K562 (cell line): ENCODE results near the gene RTL10. TPM values are rescaled to one million over a fixed set of nuclear protein-coding genes. Genes with fewer than 3 reads are reported as not detected.

Experiments used
- ID3 ChIP-seq, 2 experiments: fragments of 250-450 bp in 1 of 2; fragments of 450-650 bp in 1 of 2; sonication (Bioruptor Pico) in 1 of 2; IDR thresholded peaks; 2 replicates each; pipeline versions ENCODE4 v1.6.1 to v1.8.0; 2016 to 2021; ENCODE audit warnings: mild to moderate bottlenecking in 2 of 2, moderate library complexity in 2 of 2, missing compliant biosample characterization in 1 of 2, missing genetic modification characterization in 1 of 2
- PHF20 ChIP-seq: fragments of 450-650 bp; IDR thresholded peaks from 2 replicates; pipeline ENCODE4 v1.6.1; 2018; ENCODE audit not compliant: partially characterized antibody
- PHF8 ChIP-seq: fragments of 200-600 bp; sonication (generic); IDR thresholded peaks from 2 replicates; pipeline ENCODE4 v1.6.1; 2012; ENCODE audit warnings: mixed run types, mild to moderate bottlenecking, inconsistent platforms, low read length, moderate library complexity, borderline replicate concordance
- PTTG1 ChIP-seq: fragments of 450-650 bp; IDR thresholded peaks from 2 replicates; pipeline ENCODE4 v1.6.1; 2016; ENCODE audit warnings: low read depth, mild to moderate bottlenecking, missing genetic modification characterization, missing compliant biosample characterization
- RBM25 ChIP-seq: fragments of 200-400 bp; formaldehyde crosslinking; IDR thresholded peaks from 2 replicates; pipeline ENCODE4 v1.6.1; 2018; ENCODE audit warnings: low read length, low read depth, moderate library complexity; ENCODE audit not compliant: severe bottlenecking
- TCF7 ChIP-seq: sonication (generic); IDR thresholded peaks from 2 replicates; pipeline ENCODE4 v1.6.1; 2016; ENCODE audit warnings: antibody characterized with exemption, borderline replicate concordance
- ZNF3 ChIP-seq: fragments of 250-450 bp; sonication (Bioruptor Pico); IDR thresholded peaks from 2 replicates; pipeline ENCODE4 v1.5.0; 2021; ENCODE audit warnings: mild to moderate bottlenecking, moderate library complexity
- polyA plus RNA-seq, 8 experiments: library from polyadenylated mRNA; depleted of rRNA in 4 of 8; stranded (reverse) in 5 of 8; unstranded in 3 of 8; fragments of >200 nt; fragmentation: Nextera tagmentation in 2 of 8; fragmentation: Illumina TruSeq in 1 of 8; extraction: Ambion mirVana in 2 of 8; extraction: Trizol in 1 of 8; gene quantifications; 2 replicates each; pipeline versions ENCODE4 v1.2.1 to v1.2.3, GENCODE V29; 2011 to 2014; ENCODE audit warnings: inconsistent platforms in 1 of 8, missing spikeins in 1 of 8
- total RNA-seq, 7 experiments: library from RNA; depleted of rRNA in 6 of 7; stranded (reverse); fragments of >200 nt in 6 of 7; fragmentation: Illumina TruSeq in 2 of 7; extraction: Trizol in 2 of 7; gene quantifications; 2 replicates each; pipeline versions ENCODE4 v1.2.1 to v1.2.3, GENCODE V29; 2011 to 2021; ENCODE audit warnings: low replicate concordance in 1 of 7
- TF ChIP-seq, protein P1 (sequence below), 2 experiments: IDR thresholded peaks; 2 replicates each; pipeline ENCODE4 v1.6.1; 2012; ENCODE audit warnings: improper control_type of control experiment in 2 of 2, low read depth in 2 of 2, low read length in 2 of 2, borderline replicate concordance in 1 of 2

Gene RTL10
- total and polyA plus RNA-seq, 9 of the 15 experiments (the other 6 are each of a cell fraction or from before 2014, with no cell fraction given): 19.8 to 75.5 (median 32.5) TPM

GRCh38 chr22:19873960-19874306 is 19.3 kb upstream of the RTL10 start (continued):
- no peak for TF ChIP-seq PHF20
- no peak for TF ChIP-seq PHF8
- no peak for TF ChIP-seq TCF7
- TF ChIP-seq, protein P1, sequence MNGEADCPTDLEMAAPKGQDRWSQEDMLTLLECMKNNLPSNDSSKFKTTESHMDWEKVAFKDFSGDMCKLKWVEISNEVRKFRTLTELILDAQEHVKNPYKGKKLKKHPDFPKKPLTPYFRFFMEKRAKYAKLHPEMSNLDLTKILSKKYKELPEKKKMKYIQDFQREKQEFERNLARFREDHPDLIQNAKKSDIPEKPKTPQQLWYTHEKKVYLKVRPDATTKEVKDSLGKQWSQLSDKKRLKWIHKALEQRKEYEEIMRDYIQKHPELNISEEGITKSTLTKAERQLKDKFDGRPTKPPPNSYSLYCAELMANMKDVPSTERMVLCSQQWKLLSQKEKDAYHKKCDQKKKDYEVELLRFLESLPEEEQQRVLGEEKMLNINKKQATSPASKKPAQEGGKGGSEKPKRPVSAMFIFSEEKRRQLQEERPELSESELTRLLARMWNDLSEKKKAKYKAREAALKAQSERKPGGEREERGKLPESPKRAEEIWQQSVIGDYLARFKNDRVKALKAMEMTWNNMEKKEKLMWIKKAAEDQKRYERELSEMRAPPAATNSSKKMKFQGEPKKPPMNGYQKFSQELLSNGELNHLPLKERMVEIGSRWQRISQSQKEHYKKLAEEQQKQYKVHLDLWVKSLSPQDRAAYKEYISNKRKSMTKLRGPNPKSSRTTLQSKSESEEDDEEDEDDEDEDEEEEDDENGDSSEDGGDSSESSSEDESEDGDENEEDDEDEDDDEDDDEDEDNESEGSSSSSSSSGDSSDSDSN (IDR thresholded peaks at IDR 0.05; ENCODE audit: borderline replicate concordance in 1 of 2, low read depth in 2 of 2, low read length in 2 of 2): 0 out of 4 replicates have a peak, but pooled peaks of 1 of the 2 experiments have one; percentile 33
- TF ChIP-seq ID3 (CRISPR knock-in tag; IDR thresholded peaks at IDR 0.05): no peak
- no peak for TF ChIP-seq ID3 (tag; IDR thresholded peaks at IDR 0.05)
- no peak for TF ChIP-seq RBM25
- TF ChIP-seq PTTG1 (tag): no peak
- no peak for TF ChIP-seq ZNF3 (CRISPR knock-in tag)
